ENCODE results near the gene RAB23. TPM values are rescaled to one million over a fixed set of nuclear protein-coding genes. Genes with fewer than 3 reads are reported as not detected.

RAB23 gene
- total and polyA plus RNA-seq, 9 of the 15 experiments (the other 6 are each of a cell fraction or from before 2014, with no cell fraction given) = 3.4 to 18.0 (median 9.4) TPM

DNA sequence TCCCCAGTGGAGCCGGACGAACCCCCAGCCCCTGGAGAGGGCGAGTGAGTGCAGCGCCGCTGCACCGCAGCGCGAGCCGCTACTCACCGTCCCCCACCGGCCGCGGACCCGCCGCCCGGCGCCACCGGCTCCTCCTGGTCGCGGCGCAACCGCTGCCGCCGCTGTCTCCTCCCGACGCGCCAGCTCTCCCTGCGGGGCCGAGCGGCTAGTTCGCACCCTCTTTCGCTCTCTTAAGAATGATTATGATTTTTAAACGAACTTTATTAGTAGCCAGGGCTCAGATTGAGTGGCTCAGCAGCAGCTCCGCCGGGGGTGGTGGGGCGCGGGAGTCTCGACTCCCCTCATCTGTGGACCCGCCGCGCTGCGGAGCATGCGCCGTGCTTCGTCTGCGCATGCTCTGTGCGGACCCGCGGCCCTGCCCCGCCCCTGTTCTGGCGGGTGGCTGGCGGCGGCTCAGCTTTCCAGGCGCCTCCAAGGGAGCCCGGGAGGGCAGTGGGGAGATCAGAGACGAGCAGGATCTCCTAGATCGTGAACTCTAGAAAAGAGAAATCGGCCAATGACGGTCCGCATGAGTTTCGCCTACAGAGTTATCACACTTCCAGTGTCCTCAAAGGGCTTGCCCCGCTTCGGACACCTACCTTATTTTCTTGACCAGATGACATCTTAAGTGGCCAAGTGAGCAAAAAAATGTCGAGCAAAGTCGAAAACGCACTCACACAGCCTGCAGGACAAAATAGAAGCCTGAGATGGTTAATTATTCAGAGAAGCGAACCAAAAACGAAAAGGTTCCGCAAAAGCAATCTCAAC, at the start of gene RAB23 (continued):
- TF ChIP-seq, protein P1, sequence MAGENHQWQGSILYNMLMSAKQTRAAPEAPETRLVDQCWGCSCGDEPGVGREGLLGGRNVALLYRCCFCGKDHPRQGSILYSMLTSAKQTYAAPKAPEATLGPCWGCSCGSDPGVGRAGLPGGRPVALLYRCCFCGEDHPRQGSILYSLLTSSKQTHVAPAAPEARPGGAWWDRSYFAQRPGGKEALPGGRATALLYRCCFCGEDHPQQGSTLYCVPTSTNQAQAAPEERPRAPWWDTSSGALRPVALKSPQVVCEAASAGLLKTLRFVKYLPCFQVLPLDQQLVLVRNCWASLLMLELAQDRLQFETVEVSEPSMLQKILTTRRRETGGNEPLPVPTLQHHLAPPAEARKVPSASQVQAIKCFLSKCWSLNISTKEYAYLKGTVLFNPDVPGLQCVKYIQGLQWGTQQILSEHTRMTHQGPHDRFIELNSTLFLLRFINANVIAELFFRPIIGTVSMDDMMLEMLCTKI (IDR thresholded peaks at IDR 0.05; ENCODE audit: partially characterized antibody) = no peak
- TF ChIP-seq, protein P2, sequence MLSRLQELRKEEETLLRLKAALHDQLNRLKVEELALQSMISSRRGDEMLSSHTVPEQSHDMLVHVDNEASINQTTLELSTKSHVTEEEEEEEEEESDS (CRISPR knock-in tag; IDR thresholded peaks at IDR 0.05) = no peak
- no peak for TF ChIP-seq FOXJ2 (tag; IDR thresholded peaks at IDR 0.05)
- no peak for TF ChIP-seq PRMT5 (CRISPR knock-in tag; IDR thresholded peaks at IDR 0.05)
- TF ChIP-seq, protein P3, sequence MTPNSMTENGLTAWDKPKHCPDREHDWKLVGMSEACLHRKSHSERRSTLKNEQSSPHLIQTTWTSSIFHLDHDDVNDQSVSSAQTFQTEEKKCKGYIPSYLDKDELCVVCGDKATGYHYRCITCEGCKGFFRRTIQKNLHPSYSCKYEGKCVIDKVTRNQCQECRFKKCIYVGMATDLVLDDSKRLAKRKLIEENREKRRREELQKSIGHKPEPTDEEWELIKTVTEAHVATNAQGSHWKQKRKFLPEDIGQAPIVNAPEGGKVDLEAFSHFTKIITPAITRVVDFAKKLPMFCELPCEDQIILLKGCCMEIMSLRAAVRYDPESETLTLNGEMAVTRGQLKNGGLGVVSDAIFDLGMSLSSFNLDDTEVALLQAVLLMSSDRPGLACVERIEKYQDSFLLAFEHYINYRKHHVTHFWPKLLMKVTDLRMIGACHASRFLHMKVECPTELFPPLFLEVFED (CRISPR knock-in tag; conservative IDR thresholded peaks at IDR 0.05) = no peak
- TF ChIP-seq, protein P4, sequence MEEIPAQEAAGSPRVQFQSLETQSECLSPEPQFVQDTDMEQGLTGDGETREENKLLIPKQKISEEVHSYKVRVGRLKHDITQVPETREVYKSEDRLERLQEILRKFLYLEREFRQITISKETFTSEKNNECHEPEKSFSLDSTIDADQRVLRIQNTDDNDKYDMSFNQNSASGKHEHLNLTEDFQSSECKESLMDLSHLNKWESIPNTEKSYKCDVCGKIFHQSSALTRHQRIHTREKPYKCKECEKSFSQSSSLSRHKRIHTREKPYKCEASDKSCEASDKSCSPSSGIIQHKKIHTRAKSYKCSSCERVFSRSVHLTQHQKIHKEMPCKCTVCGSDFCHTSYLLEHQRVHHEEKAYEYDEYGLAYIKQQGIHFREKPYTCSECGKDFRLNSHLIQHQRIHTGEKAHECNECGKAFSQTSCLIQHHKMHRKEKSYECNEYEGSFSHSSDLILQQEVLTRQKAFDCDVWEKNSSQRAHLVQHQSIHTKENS (CRISPR knock-in tag; IDR thresholded peaks at IDR 0.05) = no peak
- no peak for TF ChIP-seq MED1 (CRISPR knock-in tag; IDR thresholded peaks at IDR 0.05; ENCODE audit: borderline replicate concordance)
- TF ChIP-seq, protein P5, sequence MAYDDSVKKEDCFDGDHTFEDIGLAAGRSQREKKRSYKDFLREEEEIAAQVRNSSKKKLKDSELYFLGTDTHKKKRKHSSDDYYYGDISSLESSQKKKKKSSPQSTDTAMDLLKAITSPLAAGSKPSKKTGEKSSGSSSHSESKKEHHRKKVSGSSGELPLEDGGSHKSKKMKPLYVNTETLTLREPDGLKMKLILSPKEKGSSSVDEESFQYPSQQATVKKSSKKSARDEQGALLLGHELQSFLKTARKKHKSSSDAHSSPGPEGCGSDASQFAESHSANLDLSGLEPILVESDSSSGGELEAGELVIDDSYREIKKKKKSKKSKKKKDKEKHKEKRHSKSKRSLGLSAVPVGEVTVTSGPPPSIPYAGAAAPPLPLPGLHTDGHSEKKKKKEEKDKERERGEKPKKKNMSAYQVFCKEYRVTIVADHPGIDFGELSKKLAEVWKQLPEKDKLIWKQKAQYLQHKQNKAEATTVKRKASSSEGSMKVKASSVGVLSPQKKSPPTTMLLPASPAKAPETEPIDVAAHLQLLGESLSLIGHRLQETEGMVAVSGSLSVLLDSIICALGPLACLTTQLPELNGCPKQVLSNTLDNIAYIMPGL (CRISPR knock-in tag; IDR thresholded peaks at IDR 0.05) = peak; percentile 26; the same call in 1 of the 2 replicates
- TF ChIP-seq, protein P6, sequence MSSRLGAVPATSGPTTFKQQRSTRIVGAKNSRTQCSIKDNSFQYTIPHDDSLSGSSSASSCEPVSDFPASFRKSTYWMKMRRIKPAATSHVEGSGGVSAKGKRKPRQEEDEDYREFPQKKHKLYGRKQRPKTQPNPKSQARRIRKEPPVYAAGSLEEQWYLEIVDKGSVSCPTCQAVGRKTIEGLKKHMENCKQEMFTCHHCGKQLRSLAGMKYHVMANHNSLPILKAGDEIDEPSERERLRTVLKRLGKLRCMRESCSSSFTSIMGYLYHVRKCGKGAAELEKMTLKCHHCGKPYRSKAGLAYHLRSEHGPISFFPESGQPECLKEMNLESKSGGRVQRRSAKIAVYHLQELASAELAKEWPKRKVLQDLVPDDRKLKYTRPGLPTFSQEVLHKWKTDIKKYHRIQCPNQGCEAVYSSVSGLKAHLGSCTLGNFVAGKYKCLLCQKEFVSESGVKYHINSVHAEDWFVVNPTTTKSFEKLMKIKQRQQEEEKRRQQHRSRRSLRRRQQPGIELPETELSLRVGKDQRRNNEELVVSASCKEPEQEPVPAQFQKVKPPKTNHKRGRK (tag; IDR thresholded peaks at IDR 0.05) = no peak
- TF ChIP-seq ZNF431 (CRISPR knock-in tag; IDR thresholded peaks at IDR 0.05) = no peak
- TF ChIP-seq TFAM (CRISPR knock-in tag; conservative IDR thresholded peaks at IDR 0.05) = no peak
- TF ChIP-seq, protein P7, sequence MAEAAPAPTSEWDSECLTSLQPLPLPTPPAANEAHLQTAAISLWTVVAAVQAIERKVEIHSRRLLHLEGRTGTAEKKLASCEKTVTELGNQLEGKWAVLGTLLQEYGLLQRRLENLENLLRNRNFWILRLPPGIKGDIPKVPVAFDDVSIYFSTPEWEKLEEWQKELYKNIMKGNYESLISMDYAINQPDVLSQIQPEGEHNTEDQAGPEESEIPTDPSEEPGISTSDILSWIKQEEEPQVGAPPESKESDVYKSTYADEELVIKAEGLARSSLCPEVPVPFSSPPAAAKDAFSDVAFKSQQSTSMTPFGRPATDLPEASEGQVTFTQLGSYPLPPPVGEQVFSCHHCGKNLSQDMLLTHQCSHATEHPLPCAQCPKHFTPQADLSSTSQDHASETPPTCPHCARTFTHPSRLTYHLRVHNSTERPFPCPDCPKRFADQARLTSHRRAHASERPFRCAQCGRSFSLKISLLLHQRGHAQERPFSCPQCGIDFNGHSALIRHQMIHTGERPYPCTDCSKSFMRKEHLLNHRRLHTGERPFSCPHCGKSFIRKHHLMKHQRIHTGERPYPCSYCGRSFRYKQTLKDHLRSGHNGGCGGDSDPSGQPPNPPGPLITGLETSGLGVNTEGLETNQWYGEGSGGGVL (CRISPR knock-in tag; IDR thresholded peaks at IDR 0.05) = no peak
- TF ChIP-seq ZNF699 (CRISPR knock-in tag; IDR thresholded peaks at IDR 0.05; ENCODE audit: insufficient replicate concordance) = no peak
- no peak for TF ChIP-seq ARID1B (IDR thresholded peaks at IDR 0.05)
- peak; percentile 65 for TF ChIP-seq SAP30 (IDR thresholded peaks at IDR 0.05; ENCODE audit: borderline replicate concordance, insufficient read depth, low read depth, low read length, poor library complexity, severe bottlenecking)
- TF ChIP-seq ETV5 (CRISPR knock-in tag; IDR thresholded peaks at IDR 0.05; ENCODE audit: low read depth) = no peak

Measured in K562 (cell line).